Measurements from ENCODE around the gene PLPPR5. TPM values are rescaled to one million over a fixed set of nuclear protein-coding genes. Genes with fewer than 3 reads are reported as not detected.

PLPPR5 gene
- total and polyA plus RNA-seq, 10 of the 15 experiments (the other 5 are each of a cell fraction or from before 2014, with no cell fraction given) = under 0.01 to 0.11 (median 0.02) TPM; not detected in 7

- TF ChIP-seq BRCA1 (IDR thresholded peaks at IDR 0.05; ENCODE audit: low read depth, low read length) (no peak), WRNIP1 (IDR thresholded peaks at IDR 0.05; ENCODE audit: borderline replicate concordance, low read depth, low read length) (no peak)
Observed at GRCh38 chr1:98888869-98889268, 115.8 kb downstream of the PLPPR5 start (continued).

GRCh38 chr1:98887507-98887906, 117.2 kb downstream of the PLPPR5 start:
- ChIA-PET POLR2A (no interaction called here), RAD21 (ENCODE audit: unreplicated experiment) (no interaction called here), SMC1A (ENCODE audit: uncharacterized antibody, unreplicated experiment) (interaction anchor here (1.0 kb wide), 1 partner anchor 21 kb away, joined by 3 read pairs; no protein-coding TSS in a partner anchor), CTCF (interaction anchor here (0.7 kb wide), 1 partner anchor 689 kb away, joined by 3 read pairs; no protein-coding TSS in a partner anchor)
- no peak overlapping the region for H2AFZ ChIP-seq (ENCODE audit: control insufficient read depth, low read depth, low read length)
- intact Hi-C loops (cut with micrococcal nuclease; ENCODE audit: unreplicated experiment) = no loop called here
- H3K4me2 ChIP-seq (ENCODE audit: control insufficient read depth, insufficient read depth) = no peak overlapping the region
- no peak overlapping the region for H3K4me3 ChIP-seq
- WGBS (ENCODE audit: insufficient coverage, insufficient replicate concordance, low lambda C conversion rate, missing lambda C conversion rate) = 0% methylated on average over 1 of the region's 1 CpG
- ATAC-seq (no peak), DNase-seq (ENCODE audit: low read depth, low spot score) (no peak), FAIRE-seq (no peak)
- in situ Hi-C loops (cut with MboI) = no loop called here
- no peaks in the 10 kb centered on the region for H3K4me1 ChIP-seq (ENCODE audit: control insufficient read depth, insufficient read depth, low read length)
- H3K36me3 ChIP-seq (ENCODE audit: control insufficient read depth in 2 of 2, insufficient read depth in 2 of 2, low read length in 1 of 2) = no peaks in the 10 kb centered on the region
- H4K20me1 ChIP-seq (ENCODE audit: control insufficient read depth, insufficient read depth) = no peaks in the 10 kb centered on the region
- H3K9me3 ChIP-seq (replicated peaks; ENCODE audit: control insufficient read depth, insufficient read depth, low read length) = no peaks in the 10 kb centered on the region
- no peaks in the 10 kb centered on the region for H3K27me3 ChIP-seq (replicated peaks in 1 of 2; ENCODE audit: control insufficient read depth in 2 of 2, insufficient read depth in 2 of 2, low read length in 1 of 2)
- no peaks in the 10 kb centered on the region for H3K79me2 ChIP-seq (ENCODE audit: control insufficient read depth, insufficient read depth, low read length)
- no peak overlapping the region for H3K27ac ChIP-seq (ENCODE audit: control insufficient read depth, insufficient read depth)
- no TSS peak for BruUV-seq (replicated peaks)
- H3K9ac ChIP-seq (ENCODE audit: control insufficient read depth, insufficient read depth, low read length) = no peak overlapping the region
- no peak for TF ChIP-seq PRDM15 (CRISPR knock-in tag; IDR thresholded peaks at IDR 0.05)
- no peak for TF ChIP-seq NFIC (IDR thresholded peaks at IDR 0.05; ENCODE audit: low read depth, low read length)
- no peak for TF ChIP-seq RFX5 (IDR thresholded peaks at IDR 0.05; ENCODE audit: low read depth, low read length)
- TF ChIP-seq WRNIP1 (IDR thresholded peaks at IDR 0.05; ENCODE audit: borderline replicate concordance, low read depth, low read length) = no peak
- TF ChIP-seq, protein P1, sequence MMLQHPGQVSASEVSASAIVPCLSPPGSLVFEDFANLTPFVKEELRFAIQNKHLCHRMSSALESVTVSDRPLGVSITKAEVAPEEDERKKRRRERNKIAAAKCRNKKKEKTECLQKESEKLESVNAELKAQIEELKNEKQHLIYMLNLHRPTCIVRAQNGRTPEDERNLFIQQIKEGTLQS (IDR thresholded peaks at IDR 0.05; ENCODE audit: borderline replicate concordance, extremely low read depth, low read depth, low read length) = no peak
- no peak for TF ChIP-seq GABPA (IDR thresholded peaks at IDR 0.05; ENCODE audit: low read depth)
- TF ChIP-seq, protein P2, sequence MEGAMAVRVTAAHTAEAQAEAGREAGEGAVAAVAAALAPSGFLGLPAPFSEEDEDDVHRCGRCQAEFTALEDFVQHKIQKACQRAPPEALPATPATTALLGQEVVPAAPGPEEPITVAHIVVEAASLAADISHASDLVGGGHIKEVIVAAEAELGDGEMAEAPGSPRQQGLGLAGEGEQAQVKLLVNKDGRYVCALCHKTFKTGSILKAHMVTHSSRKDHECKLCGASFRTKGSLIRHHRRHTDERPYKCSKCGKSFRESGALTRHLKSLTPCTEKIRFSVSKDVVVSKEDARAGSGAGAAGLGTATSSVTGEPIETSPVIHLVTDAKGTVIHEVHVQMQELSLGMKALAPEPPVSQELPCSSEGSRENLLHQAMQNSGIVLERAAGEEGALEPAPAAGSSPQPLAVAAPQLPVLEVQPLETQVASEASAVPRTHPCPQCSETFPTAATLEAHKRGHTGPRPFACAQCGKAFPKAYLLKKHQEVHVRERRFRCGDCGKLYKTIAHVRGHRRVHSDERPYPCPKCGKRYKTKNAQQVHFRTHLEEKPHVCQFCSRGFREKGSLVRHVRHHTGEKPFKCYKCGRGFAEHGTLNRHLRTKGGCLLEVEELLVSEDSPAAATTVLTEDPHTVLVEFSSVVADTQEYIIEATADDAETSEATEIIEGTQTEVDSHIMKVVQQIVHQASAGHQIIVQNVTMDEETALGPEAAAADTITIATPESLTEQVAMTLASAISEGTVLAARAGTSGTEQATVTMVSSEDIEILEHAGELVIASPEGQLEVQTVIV (IDR thresholded peaks at IDR 0.05; ENCODE audit: borderline replicate concordance, partially characterized antibody) = no peak
- no peak for TF ChIP-seq IKZF1 (conservative IDR thresholded peaks at IDR 0.05)
- no peak for TF ChIP-seq PAX5 (IDR thresholded peaks at IDR 0.05; ENCODE audit: borderline replicate concordance, low read depth, low read length)
- TF ChIP-seq USF1 (IDR thresholded peaks at IDR 0.05; ENCODE audit: borderline replicate concordance, extremely low read length, insufficient read depth, low read depth, low read length) = no peak
- TF ChIP-seq SREBF1 (IDR thresholded peaks at IDR 0.05; ENCODE audit: low read length) = no peak
- no peak for TF ChIP-seq ZZZ3 (IDR thresholded peaks at IDR 0.05; ENCODE audit: control insufficient read depth, insufficient read length, low read depth)
- TF ChIP-seq, protein P3, sequence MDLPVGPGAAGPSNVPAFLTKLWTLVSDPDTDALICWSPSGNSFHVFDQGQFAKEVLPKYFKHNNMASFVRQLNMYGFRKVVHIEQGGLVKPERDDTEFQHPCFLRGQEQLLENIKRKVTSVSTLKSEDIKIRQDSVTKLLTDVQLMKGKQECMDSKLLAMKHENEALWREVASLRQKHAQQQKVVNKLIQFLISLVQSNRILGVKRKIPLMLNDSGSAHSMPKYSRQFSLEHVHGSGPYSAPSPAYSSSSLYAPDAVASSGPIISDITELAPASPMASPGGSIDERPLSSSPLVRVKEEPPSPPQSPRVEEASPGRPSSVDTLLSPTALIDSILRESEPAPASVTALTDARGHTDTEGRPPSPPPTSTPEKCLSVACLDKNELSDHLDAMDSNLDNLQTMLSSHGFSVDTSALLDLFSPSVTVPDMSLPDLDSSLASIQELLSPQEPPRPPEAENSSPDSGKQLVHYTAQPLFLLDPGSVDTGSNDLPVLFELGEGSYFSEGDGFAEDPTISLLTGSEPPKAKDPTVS (IDR thresholded peaks at IDR 0.05; ENCODE audit: low read depth, low read length) = no peak

All from GM12878 (cell line).